K562 (cell line): ENCODE data around the gene CCDC92. TPM values are rescaled to one million over a fixed set of nuclear protein-coding genes. Genes with fewer than 3 reads are reported as not detected.

Experiments
- ELF2 ChIP-seq: fragments of 250-450 bp; sonication (Bioruptor Pico); IDR thresholded peaks from 2 replicates; pipeline ENCODE4 v1.5.0; 2021; ENCODE audit warnings: mild to moderate bottlenecking
- ELK1 ChIP-seq: sonication (generic); formaldehyde crosslinking; IDR thresholded peaks from 2 replicates; pipeline ENCODE4 v1.8.1; 2022; ENCODE audit warnings: missing genetic modification reagents
- FOXK1 ChIP-seq: sonication (generic); formaldehyde crosslinking; IDR thresholded peaks from 2 replicates; pipeline ENCODE4 v1.8.0; 2022; ENCODE audit warnings: missing genetic modification reagents, mild to moderate bottlenecking, borderline replicate concordance
- LARP7 ChIP-seq: fragments of 450-650 bp; IDR thresholded peaks from 2 replicates; pipeline ENCODE4 v1.6.1; 2016
- NR3C1 ChIP-seq: sonication (generic); formaldehyde crosslinking; IDR thresholded peaks from 2 replicates; pipeline ENCODE4 v1.8.1; 2022; ENCODE audit warnings: missing genetic modification reagents
- RAD21 ChIP-seq, 2 experiments: fragments of 250-450 bp in 1 of 2; fragments of 450-650 bp in 1 of 2; sonication (Bioruptor Pico) in 1 of 2; formaldehyde crosslinking in 1 of 2; IDR thresholded peaks in 1 of 2; conservative IDR thresholded peaks in 1 of 2; 2 replicates each; pipeline versions ENCODE4 v1.4.0 to v1.8.0; 2020 to 2022; ENCODE audit warnings: mild to moderate bottlenecking in 2 of 2, moderate library complexity in 1 of 2
- REST ChIP-seq, 2 experiments: fragments of 450-650 bp; formaldehyde crosslinking in 1 of 2; IDR thresholded peaks; 2 replicates each; pipeline versions ENCODE4 v1.4.0 to v1.6.1; 2014 to 2020; ENCODE audit warnings: mild to moderate bottlenecking in 2 of 2, borderline replicate concordance in 1 of 2, low read depth in 1 of 2
- SOX6 ChIP-seq: fragments of 450-650 bp; IDR thresholded peaks from 2 replicates; pipeline ENCODE4 v1.6.1; 2014; ENCODE audit warnings: mild to moderate bottlenecking
- ZBTB7A ChIP-seq: IDR thresholded peaks from 2 replicates; pipeline ENCODE4 v1.6.1; 2011; ENCODE audit warnings: low read depth, mild to moderate bottlenecking, low read length, moderate library complexity, borderline replicate concordance; ENCODE audit not compliant: control insufficient read depth
- ZNF586 ChIP-seq: fragments of 450-650 bp; formaldehyde crosslinking; conservative IDR thresholded peaks from 2 replicates; pipeline ENCODE4 v1.4.0; 2020; ENCODE audit warnings: mild to moderate bottlenecking, moderate library complexity
- polyA plus RNA-seq, 8 experiments: library from polyadenylated mRNA; depleted of rRNA in 4 of 8; stranded (reverse) in 5 of 8; unstranded in 3 of 8; fragments of >200 nt; fragmentation: Nextera tagmentation in 2 of 8; fragmentation: Illumina TruSeq in 1 of 8; extraction: Ambion mirVana in 2 of 8; extraction: Trizol in 1 of 8; gene quantifications; 2 replicates each; pipeline versions ENCODE4 v1.2.1 to v1.2.3, GENCODE V29; 2011 to 2014; ENCODE audit warnings: inconsistent platforms in 1 of 8, missing spikeins in 1 of 8
- total RNA-seq, 7 experiments: library from RNA; depleted of rRNA in 6 of 7; stranded (reverse); fragments of >200 nt in 6 of 7; fragmentation: Illumina TruSeq in 2 of 7; extraction: Trizol in 2 of 7; gene quantifications; 2 replicates each; pipeline versions ENCODE4 v1.2.1 to v1.2.3, GENCODE V29; 2011 to 2021; ENCODE audit warnings: low replicate concordance in 1 of 7
- TF ChIP-seq, protein P1 (sequence below), 2 experiments: fragments of 200-800 bp in 1 of 2; sonication (Bioruptor generic) in 1 of 2; sonication (generic) in 1 of 2; formaldehyde crosslinking in 1 of 2; IDR thresholded peaks in 1 of 2; conservative IDR thresholded peaks in 1 of 2; 2 replicates each; pipeline versions ENCODE4 v1.5.0 to v1.6.1; 2016 to 2020; ENCODE audit warnings: missing compliant biosample characterization in 1 of 2, missing genetic modification characterization in 1 of 2, missing genetic modification reagents in 1 of 2
- TF ChIP-seq, protein P2 (sequence below): fragments of 450-650 bp; IDR thresholded peaks from 2 replicates; pipeline ENCODE4 v1.6.1; 2016; ENCODE audit warnings: antibody characterized with exemption
- TF ChIP-seq, protein P3 (sequence below): fragments of 450-650 bp; IDR thresholded peaks from 2 replicates; pipeline ENCODE4 v1.6.1; 2016

The CCDC92 gene
- total and polyA plus RNA-seq, 9 of the 15 experiments (the other 6 are each of a cell fraction or from before 2014, with no cell fraction given), result 0.27 to 5.9 (median 2.1) TPM

GRCh38 chr12:123998344-123998990 is 25.8 kb upstream of the CCDC92 start (continued):
- TF ChIP-seq SOX6 (peak; percentile 29; the same call in 1 of the 2 replicates), RAD21 (CRISPR knock-in tag; conservative IDR thresholded peaks at IDR 0.05 in 1 of 2, IDR thresholded peaks at IDR 0.05 in 1 of 2) (no peak), REST (IDR thresholded peaks at IDR 0.05; ENCODE audit: borderline replicate concordance) (0 out of 2 replicates have a peak, but pooled peaks have one; percentile 13), REST (CRISPR knock-in tag; IDR thresholded peaks at IDR 0.05; ENCODE audit: low read depth) (no peak), FOXK1 (CRISPR knock-in tag) (no peak), ZBTB7A (no peak), NR3C1 (CRISPR knock-in tag) (no peak), LARP7 (no peak), ZNF586 (CRISPR knock-in tag) (no peak), ELF2 (CRISPR knock-in tag) (no peak), ELK1 (CRISPR knock-in tag) (no peak)
- TF ChIP-seq, protein P1, sequence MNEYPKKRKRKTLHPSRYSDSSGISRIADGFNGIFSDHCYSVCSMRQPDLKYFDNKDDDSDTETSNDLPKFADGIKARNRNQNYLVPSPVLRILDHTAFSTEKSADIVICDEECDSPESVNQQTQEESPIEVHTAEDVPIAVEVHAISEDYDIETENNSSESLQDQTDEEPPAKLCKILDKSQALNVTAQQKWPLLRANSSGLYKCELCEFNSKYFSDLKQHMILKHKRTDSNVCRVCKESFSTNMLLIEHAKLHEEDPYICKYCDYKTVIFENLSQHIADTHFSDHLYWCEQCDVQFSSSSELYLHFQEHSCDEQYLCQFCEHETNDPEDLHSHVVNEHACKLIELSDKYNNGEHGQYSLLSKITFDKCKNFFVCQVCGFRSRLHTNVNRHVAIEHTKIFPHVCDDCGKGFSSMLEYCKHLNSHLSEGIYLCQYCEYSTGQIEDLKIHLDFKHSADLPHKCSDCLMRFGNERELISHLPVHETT (CRISPR knock-in tag; conservative IDR thresholded peaks at IDR 0.05 in 1 of 2, IDR thresholded peaks at IDR 0.05 in 1 of 2), result no peak
- TF ChIP-seq, protein P2, sequence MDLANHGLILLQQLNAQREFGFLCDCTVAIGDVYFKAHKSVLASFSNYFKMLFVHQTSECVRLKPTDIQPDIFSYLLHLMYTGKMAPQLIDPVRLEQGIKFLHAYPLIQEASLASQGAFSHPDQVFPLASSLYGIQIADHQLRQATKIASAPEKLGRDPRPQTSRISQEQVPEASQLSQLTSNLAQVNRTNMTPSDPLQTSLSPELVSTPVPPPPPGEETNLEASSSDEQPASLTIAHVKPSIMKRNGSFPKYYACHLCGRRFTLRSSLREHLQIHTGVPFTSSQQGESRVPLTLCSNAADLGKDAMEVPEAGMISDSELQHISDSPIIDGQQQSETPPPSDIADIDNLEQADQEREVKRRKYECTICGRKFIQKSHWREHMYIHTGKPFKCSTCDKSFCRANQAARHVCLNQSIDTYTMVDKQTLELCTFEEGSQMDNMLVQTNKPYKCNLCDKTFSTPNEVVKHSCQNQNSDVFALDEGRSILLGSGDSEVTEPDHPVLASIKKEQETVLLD, result no peak
- TF ChIP-seq, protein P3, sequence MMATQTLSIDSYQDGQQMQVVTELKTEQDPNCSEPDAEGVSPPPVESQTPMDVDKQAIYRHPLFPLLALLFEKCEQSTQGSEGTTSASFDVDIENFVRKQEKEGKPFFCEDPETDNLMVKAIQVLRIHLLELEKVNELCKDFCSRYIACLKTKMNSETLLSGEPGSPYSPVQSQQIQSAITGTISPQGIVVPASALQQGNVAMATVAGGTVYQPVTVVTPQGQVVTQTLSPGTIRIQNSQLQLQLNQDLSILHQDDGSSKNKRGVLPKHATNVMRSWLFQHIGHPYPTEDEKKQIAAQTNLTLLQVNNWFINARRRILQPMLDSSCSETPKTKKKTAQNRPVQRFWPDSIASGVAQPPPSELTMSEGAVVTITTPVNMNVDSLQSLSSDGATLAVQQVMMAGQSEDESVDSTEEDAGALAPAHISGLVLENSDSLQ, result peak; percentile 40; the same call in 1 of the 2 replicates
